ENCODE data around the gene CHMP6. TPM values are rescaled to one million over a fixed set of nuclear protein-coding genes. Genes with fewer than 3 reads are reported as not detected.

CHMP6 gene
- polyA plus RNA-seq, 3 donors from 2014 or later = 67.7 to 71.4 (median 70.2) TPM

DNA sequence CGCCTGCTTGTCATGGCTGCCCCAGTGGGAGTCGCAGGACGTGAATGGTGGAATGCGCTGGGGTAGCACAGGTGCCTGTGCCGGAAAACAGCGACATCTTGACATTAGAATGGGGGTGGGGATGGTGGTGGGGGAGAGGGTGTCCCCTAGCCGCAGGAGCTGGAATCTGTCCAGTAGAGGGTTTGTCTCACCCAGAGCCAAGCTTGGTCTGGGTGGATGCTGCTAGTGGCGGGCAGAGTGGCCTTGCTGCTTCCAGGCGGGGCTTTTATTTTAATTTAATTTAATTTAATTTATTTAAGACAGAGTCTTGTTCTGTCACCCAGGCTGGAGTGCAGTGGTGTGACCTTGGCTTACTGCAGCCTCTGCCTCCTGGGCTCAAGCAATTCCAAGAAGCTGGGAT, 51.0 kb downstream of the CHMP6 start:
- DNase-seq = no peak
- Mint-ChIP-seq H3K27me3 (ENCODE audit: low read depth in 3 of 3) (peaks cover 0 to 4% (median 2%) of the 10 kb centered on the region in 3 donors), H3K27ac (no peak overlapping the region), H3K4me1 (no peaks in the 10 kb centered on the region), H3K9me3 (no peaks in the 10 kb centered on the region), H3K4me3 (no peak overlapping the region), H3K36me3 (no peaks in the 10 kb centered on the region)

GRCh38 chr17:81043319-81043724, 51.7 kb downstream of the CHMP6 start:
- DNase-seq = no peak
- Mint-ChIP-seq H3K9me3 (no peaks in the 10 kb centered on the region), H3K27me3 (ENCODE audit: low read depth in 3 of 3) (peaks cover 0 to 4% (median 2%) of the 10 kb centered on the region in 3 donors), H3K4me1 (no peaks in the 10 kb centered on the region), H3K27ac (no peak overlapping the region), H3K4me3 (no peak overlapping the region), H3K36me3 (no peaks in the 10 kb centered on the region)

- Mint-ChIP-seq H3K27ac (no peak overlapping the region), H3K4me1 (peaks cover 2 to 4% of the 10 kb centered on the region in 2 donors), H3K4me3 (no peak overlapping the region), H3K9me3 (no peaks in the 10 kb centered on the region), H3K27me3 (ENCODE audit: low read depth in 3 of 3) (peaks cover 0 to 4% (median 2%) of the 10 kb centered on the region in 3 donors), H3K36me3 (no peaks in the 10 kb centered on the region)
- no peak for DNase-seq
These were observed 52.2 kb downstream of the CHMP6 start for GRCh38 chr17:81043725-81044427.

DNA sequence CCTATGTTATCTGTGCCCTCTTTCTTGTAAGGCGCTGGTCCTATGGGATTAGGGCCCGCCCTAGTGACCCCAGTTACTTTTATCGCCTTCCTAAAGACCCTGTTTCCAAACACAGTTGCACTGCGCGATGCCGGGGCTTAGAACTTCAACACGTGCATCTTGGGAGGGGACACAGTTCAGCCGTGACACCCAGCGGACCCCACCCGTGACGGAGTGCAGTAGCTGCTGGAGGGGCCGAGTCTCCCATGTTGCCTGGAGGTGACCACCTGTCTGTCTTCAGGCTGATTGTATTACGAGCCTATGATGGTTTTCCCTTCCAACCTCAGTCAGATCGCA, 52.8 kb downstream of the CHMP6 start:
- peaks cover 0 to 4% (median 4%) of the 10 kb centered on the region in 3 donors for H3K27me3 Mint-ChIP-seq (ENCODE audit: low read depth in 3 of 3)
- no peak overlapping the region for H3K4me3 Mint-ChIP-seq

GRCh38 chr17:81044764-81045589, 53.3 kb downstream of the CHMP6 start:
- peaks cover 10 to 13% of the 10 kb centered on the region in 2 donors for H3K4me1 Mint-ChIP-seq
- no peak for DNase-seq
- H3K4me3 Mint-ChIP-seq = no peak overlapping the region
- no peaks in the 10 kb centered on the region for H3K9me3 Mint-ChIP-seq
- H3K27ac Mint-ChIP-seq = peak overlapping the region in 1 of 6 donors; percentile 31
- no peaks in the 10 kb centered on the region for H3K36me3 Mint-ChIP-seq
- H3K27me3 Mint-ChIP-seq (ENCODE audit: low read depth in 3 of 3) = peaks cover 0 to 4% (median 4%) of the 10 kb centered on the region in 3 donors

More for the DNA sequence above, 52.8 kb downstream of the CHMP6 start:
- H3K4me1 Mint-ChIP-seq = peaks cover 6 to 10% of the 10 kb centered on the region in 2 donors
- H3K27ac Mint-ChIP-seq = no peak overlapping the region
- no peak for DNase-seq
- H3K36me3 Mint-ChIP-seq = no peaks in the 10 kb centered on the region
- no peaks in the 10 kb centered on the region for H3K9me3 Mint-ChIP-seq

GRCh38 chr17:81045590-81046095, 54.0 kb downstream of the CHMP6 start:
- no peak overlapping the region for H3K4me3 Mint-ChIP-seq
- DNase-seq = no peak
- no peak overlapping the region for H3K27ac Mint-ChIP-seq
- peaks cover 12 to 13% of the 10 kb centered on the region in 2 donors for H3K4me1 Mint-ChIP-seq
- no peaks in the 10 kb centered on the region for H3K36me3 Mint-ChIP-seq
- no peaks in the 10 kb centered on the region for H3K9me3 Mint-ChIP-seq
- H3K27me3 Mint-ChIP-seq (ENCODE audit: low read depth in 3 of 3) = peaks cover 0 to 4% (median 4%) of the 10 kb centered on the region in 3 donors

DNA sequence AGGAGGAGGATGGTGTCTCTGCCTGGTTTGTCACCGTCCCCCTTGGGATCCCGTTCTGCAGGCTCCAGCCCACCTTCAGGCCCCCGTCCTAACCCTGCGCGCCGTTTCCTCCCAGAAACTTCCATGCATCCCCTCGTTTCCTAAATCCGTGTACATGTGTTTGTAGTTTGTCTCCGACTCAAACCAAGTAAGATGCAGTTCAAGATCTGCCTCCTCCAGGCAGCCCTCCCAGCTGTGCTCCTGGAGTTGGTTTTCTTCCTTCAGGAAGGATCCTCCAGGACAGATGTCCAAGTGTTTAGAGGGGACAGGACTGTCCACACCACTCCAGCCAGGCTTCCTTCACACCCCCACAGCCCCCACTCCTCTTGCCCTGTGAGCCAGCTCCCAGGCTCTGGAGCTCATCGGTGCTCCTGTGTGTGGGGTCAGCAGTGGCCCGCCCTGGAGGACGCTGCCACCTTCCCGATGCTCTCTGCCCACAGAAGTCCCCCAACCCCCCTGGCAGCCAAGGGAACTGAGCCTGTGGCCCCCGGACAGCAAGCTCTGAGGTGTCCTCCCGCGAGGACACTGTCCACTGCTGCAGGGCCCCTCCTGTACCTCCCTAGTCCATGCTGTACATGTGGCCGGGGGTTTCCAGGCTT, 54.6 kb downstream of the CHMP6 start:
- Mint-ChIP-seq H3K9me3 (no peaks in the 10 kb centered on the region), H3K27me3 (ENCODE audit: low read depth in 3 of 3) (peaks cover 0 to 8% (median 4%) of the 10 kb centered on the region in 3 donors), H3K36me3 (no peaks in the 10 kb centered on the region), H3K27ac (no peak overlapping the region), H3K4me1 (peaks cover 13 to 15% of the 10 kb centered on the region in 2 donors), H3K4me3 (no peak overlapping the region)
- DNase-seq = no peak

DNA sequence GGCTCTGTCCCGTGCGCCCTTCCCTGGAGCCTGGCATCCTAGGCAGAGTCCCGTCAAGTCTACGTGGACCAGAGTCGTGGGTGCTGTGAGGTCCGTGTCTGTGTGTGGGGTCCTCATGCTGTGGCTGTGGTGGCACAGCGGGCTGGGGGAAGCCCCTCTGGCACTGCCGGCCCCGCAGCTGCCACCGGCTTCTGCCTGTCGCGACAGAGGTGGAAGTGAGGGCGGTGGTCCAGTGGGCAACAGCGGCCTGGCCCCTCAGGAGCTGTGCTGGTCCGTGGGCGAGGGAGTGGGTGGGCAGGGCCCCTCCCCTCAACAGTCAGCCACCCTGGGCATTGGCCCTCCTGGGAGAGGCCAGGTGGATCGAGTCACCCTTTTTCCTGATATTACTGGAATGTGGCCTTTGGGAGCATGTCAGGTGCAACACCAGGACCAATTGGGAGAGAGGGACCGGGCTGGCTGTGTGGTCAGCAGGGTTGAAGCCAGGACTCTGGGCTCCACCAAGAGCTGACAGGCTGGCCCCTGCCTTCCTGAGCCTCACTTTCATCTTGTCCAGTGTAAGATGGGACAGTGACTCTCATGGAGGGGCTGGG, 55.2 kb downstream of the CHMP6 start:
- H3K4me3 Mint-ChIP-seq = no peak overlapping the region
- DNase-seq = no peak
- H3K9me3 Mint-ChIP-seq = no peaks in the 10 kb centered on the region
- H3K27me3 Mint-ChIP-seq (ENCODE audit: low read depth in 3 of 3) = peaks cover 0 to 8% (median 4%) of the 10 kb centered on the region in 3 donors
- H3K36me3 Mint-ChIP-seq = no peaks in the 10 kb centered on the region
- H3K4me1 Mint-ChIP-seq = peaks cover 13 to 15% of the 10 kb centered on the region in 2 donors
- H3K27ac Mint-ChIP-seq = no peak overlapping the region

GRCh38 chr17:81048827-81049371, 57.3 kb downstream of the CHMP6 start:
- DNase-seq = no peak
- peaks cover 0 to 10% (median 4%) of the 10 kb centered on the region in 3 donors for H3K27me3 Mint-ChIP-seq (ENCODE audit: low read depth in 3 of 3)
- no peaks in the 10 kb centered on the region for H3K9me3 Mint-ChIP-seq
- peaks cover 13 to 15% of the 10 kb centered on the region in 2 donors for H3K4me1 Mint-ChIP-seq
- peak overlapping the region in 2 of 6 donors; percentile 39 to 88 for H3K27ac Mint-ChIP-seq
- no peaks in the 10 kb centered on the region for H3K36me3 Mint-ChIP-seq
- peak overlapping the region; percentile 74 to 84 (median 80) for H3K4me3 Mint-ChIP-seq

GRCh38 chr17:81049372-81049911, 57.8 kb downstream of the CHMP6 start:
- DNase-seq = peak; percentile 27 to 46 (median 35)
- no peaks in the 10 kb centered on the region for H3K36me3 Mint-ChIP-seq
- no peaks in the 10 kb centered on the region for H3K9me3 Mint-ChIP-seq
- H3K27ac Mint-ChIP-seq = peak overlapping the region in 5 of 6 donors; percentile 39 to 88 (median 51)
- peak overlapping the region; percentile 74 to 84 (median 80) for H3K4me3 Mint-ChIP-seq
- H3K4me1 Mint-ChIP-seq = peaks cover 13 to 15% of the 10 kb centered on the region in 2 donors
- peaks cover 0 to 10% (median 4%) of the 10 kb centered on the region in 3 donors for H3K27me3 Mint-ChIP-seq (ENCODE audit: low read depth in 3 of 3)

All from immature natural killer cell (primary cell).